Erythroblast (primary cell): ENCODE measurements around the gene CTPS2.

ENCODE experiments used
- GATA1 ChIP-seq: IDR thresholded peaks from 2 replicates; pipeline ENCODE4 v1.6.1; 2011; ENCODE audit warnings: low read depth, mild to moderate bottlenecking, control low read depth, low read length, moderate library complexity
- POLR2A ChIP-seq: IDR thresholded peaks from 2 replicates; pipeline ENCODE4 v1.6.1; 2011; ENCODE audit warnings: mild to moderate bottlenecking, low read length

DNA sequence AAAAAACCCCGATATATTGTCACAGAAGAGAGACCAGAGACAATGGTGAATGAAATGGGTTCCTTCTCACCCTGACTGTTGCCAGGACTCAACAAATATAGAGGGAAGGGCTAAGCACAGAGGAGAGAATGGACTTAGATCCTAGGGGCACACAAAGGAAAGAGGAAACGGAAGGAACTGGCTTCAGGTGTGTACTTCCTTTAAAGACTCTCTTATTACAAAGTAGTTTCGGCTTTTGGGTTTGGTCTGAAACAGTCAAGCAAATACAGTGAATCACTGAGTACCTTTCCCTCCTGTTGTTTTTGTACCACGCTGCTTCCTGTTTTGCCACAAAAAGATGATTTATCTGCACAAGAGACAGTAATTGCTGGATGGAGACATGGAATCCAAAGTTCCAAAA lies 108.6 kb downstream of the CTPS2 start:
- no peak for TF ChIP-seq POLR2A
- TF ChIP-seq GATA1, result no peak
